ENCODE measurements around the gene NSF. TPM values are rescaled to one million over a fixed set of nuclear protein-coding genes. Genes with fewer than 3 reads are reported as not detected.
"Not testable (repeated sequence)": the region's sequence is repeated elsewhere in the genome, so short reads cannot be mapped to it uniquely, and the experiment has no call there.

Gene NSF
- total RNA-seq, 4 donors from 2014 or later: 19.9 to 23.8 (median 21.8) TPM

DNA sequence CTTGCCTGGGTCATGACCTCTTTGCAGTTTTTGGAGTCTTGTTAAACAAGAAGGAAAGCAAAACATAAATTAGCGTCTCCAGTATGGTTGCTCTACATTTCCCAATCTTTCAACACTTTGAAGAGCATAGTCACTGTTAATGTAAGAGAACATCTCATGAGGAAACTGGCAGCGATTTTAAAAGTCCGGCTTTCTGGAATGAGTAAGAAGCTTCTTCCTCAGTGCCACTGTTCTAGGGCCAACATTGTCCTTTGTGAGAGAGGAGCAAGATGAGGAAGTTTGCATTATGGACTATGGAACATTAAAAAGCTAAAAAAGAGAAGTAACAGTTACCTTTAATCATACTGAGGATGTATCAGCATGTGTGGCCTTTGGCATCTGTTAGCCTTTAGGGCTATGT, 154.9 kb downstream of the NSF start:
- TF ChIP-seq, protein P1, sequence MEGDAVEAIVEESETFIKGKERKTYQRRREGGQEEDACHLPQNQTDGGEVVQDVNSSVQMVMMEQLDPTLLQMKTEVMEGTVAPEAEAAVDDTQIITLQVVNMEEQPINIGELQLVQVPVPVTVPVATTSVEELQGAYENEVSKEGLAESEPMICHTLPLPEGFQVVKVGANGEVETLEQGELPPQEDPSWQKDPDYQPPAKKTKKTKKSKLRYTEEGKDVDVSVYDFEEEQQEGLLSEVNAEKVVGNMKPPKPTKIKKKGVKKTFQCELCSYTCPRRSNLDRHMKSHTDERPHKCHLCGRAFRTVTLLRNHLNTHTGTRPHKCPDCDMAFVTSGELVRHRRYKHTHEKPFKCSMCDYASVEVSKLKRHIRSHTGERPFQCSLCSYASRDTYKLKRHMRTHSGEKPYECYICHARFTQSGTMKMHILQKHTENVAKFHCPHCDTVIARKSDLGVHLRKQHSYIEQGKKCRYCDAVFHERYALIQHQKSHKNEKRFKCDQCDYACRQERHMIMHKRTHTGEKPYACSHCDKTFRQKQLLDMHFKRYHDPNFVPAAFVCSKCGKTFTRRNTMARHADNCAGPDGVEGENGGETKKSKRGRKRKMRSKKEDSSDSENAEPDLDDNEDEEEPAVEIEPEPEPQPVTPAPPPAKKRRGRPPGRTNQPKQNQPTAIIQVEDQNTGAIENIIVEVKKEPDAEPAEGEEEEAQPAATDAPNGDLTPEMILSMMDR (IDR thresholded peaks at IDR 0.05): no peak
- DNase-seq (ENCODE audit: low spot score): no peak
- ATAC-seq (ENCODE audit: low FRiP score): no peak

DNA sequence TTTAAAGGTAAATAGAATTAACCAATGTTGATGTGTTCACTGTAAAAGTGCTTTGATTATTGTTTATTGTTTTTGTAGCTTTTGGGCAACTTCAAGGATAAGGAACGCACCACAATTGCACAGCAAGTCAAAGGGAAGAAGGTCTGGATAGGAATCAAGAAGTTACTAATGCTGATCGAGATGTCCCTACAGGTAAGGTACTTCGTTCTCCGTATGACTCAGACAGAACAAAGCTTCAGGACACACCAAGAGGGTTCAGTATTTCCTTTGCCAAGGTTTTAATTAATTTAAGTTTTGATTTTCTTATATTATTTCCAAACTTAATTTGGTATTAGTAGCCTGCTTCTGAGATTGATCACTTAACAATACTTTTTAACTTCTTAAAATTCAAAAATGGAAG, 161.0 kb downstream of the NSF start:
- ATAC-seq (ENCODE audit: low FRiP score) (no peak), DNase-seq (ENCODE audit: low spot score) (no peak)
- TF ChIP-seq, protein P1 (IDR thresholded peaks at IDR 0.05): no peak

DNA sequence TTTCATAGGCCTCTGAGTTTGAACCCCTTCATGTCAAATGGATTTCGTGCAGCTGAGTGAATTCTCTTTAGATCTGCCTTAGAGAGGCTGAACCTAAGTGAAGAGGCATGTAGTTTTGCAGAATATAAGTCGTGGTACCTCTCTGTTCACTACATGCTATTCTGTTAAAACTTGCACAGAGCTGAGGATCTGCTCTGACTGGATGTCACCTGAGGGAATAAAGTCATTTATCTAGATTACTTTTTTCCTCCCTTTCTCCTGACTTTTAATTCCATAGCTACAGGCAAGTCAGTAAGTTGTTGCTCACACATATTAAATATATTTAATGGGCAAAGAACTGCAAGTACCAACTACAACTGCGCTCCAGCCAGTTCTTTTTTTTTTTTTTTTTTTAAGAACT, 163.3 kb downstream of the NSF start:
- TF ChIP-seq, protein P1 (IDR thresholded peaks at IDR 0.05): no peak
- DNase-seq (ENCODE audit: low spot score) (no peak), ATAC-seq (ENCODE audit: low FRiP score) (no peak)

DNA sequence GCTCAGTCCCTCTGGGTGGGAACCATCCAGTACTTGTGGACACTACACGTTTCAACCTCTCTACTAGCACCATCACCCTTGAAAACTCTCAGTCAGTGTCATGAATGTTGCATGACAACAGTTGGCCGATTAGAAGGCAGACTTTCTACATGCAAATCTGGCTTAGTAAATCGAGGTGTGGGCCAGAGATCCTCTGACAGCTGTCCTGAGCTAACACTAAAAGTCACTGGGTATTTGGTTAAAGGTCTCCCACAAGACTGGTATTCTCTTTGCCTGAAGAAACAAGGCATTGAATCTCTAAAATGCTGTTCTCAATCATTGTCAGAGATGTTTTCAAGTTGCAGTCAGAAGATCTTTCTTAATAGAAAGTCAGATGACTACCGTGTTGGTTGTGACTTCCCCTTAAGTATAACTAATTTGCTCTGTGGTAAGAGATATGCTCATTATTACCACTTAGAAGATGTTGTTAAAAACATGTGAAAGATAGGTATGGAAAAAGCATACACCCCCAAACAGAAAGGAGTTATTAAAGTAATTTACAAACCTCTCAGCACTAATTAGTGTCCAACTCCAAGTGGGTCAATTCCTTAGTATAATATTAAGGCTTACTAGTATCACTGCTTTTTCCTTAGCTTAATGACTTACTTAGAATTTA, 165.7 kb downstream of the NSF start:
- ATAC-seq (ENCODE audit: low FRiP score) (no peak), DNase-seq (ENCODE audit: low spot score) (no peak)
- TF ChIP-seq, protein P1 (IDR thresholded peaks at IDR 0.05): no peak

DNA sequence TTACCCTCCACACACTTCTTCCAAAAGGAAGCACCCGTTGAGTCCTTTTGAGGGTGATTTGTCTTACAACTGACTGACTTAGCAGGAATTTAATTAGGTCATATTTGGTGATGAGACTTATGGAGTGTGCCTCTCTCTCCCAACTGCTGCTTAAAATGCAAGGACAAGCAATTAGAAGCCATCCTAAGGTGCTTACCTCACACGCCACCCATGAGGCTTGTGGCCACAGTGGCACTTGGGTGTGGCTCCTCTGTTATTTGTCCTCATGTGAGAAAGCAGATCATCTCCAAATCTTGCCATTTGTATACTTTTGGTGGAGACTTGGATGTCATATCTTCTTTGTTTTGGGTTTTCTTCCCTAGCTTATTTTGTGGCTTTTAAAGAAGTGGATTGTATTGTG, 166.4 kb downstream of the NSF start:
- TF ChIP-seq, protein P1 (IDR thresholded peaks at IDR 0.05): no peak
- ATAC-seq (ENCODE audit: low FRiP score) (no peak), DNase-seq (ENCODE audit: low spot score) (no peak)

DNA sequence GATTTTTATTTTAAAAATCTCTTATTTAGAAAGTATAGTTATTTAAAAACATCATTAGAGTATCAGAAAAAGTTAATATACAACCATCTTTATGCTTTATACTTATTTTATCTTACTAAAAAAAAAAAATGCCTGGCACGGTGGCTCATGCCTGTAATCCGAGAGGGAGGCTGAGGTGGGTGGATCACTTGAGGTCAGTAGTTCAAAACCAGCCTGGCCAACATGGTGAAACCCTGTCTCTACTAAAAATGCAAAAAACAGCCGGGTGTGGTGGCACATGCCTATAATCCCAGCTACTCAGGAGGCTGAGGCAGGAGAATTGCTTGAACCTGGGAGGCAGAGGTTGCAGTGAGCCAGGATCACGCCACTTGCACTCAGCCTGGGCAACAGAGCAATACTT, 167.1 kb downstream of the NSF start:
- not testable (repeated sequence) for DNase-seq (ENCODE audit: low spot score); ATAC-seq (ENCODE audit: low FRiP score)

DNA sequence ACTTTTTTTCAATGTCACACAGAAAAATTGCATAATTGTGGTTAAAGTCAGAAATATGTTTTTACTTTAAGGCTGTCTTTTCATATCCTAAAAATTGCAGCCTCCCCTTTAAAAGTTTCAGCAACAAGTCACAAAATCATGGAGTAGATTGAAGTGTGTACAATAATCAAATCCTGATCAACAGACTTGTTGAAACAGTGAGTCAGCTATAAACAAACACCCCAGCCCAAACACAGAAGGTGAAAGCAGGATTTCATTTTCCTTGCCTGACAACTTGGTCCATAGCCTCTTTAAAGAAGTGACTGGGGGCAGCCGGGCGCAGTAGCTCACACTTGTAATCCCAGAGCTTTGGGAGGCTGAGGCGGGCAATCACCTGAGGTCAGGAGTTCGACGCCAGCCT, 168.1 kb downstream of the NSF start:
- TF ChIP-seq, protein P1 (IDR thresholded peaks at IDR 0.05): no peak
- ATAC-seq (ENCODE audit: low FRiP score) (no peak), DNase-seq (ENCODE audit: low spot score) (no peak)
